ES-I3 (cell line): ENCODE results near the gene ZNF264.
"Not testable (repeated sequence)": the region's sequence is repeated elsewhere in the genome, so short reads cannot be mapped to it uniquely, and the experiment has no call there.

Source experiments
- H3K36me3 ChIP-seq: 2 replicates; pipeline ENCODE4 v1.6.1; 2013; ENCODE audit warnings: mild to moderate bottlenecking, low read length, control low read depth, moderate library complexity; ENCODE audit not compliant: insufficient read depth
- H3K4me1 ChIP-seq: 2 replicates; pipeline ENCODE4 v1.6.1; 2013; ENCODE audit warnings: mild to moderate bottlenecking, control low read depth, low read length; ENCODE audit not compliant: insufficient read depth
- H3K9ac ChIP-seq: 2 replicates; pipeline ENCODE4 v1.6.1; 2013; ENCODE audit warnings: low read depth, mild to moderate bottlenecking, low read length, moderate library complexity
- H3K9me3 ChIP-seq: 2 replicates; pipeline ENCODE4 v1.6.1; 2013; ENCODE audit warnings: mild to moderate bottlenecking, low read length, moderate library complexity; ENCODE audit not compliant: control insufficient read depth, insufficient read depth

ZNF264 gene

GRCh38 chr19:57191141-57192076 lies at the start of gene ZNF264:
Gene ZNF264 (plus strand): TSS chr19:57191500. CDS start chr19:57191914, 414 bp downstream.
- Histone ChIP-seq H3K4me1 (no peaks in the 10 kb centered on the region), H3K9ac (peak within 1 kb of the TSS; percentile 91), H3K36me3 (peaks cover 14% of the 10 kb centered on the region; the same call in 1 of the 2 replicates), H3K9me3 (no peaks in the 10 kb centered on the region)

GRCh38 chr19:57141699-57142098 lies 49.6 kb upstream of the ZNF264 start:
- no peaks in the 10 kb centered on the region for H3K9me3 ChIP-seq
- H3K36me3 ChIP-seq: no peaks in the 10 kb centered on the region
- H3K9ac ChIP-seq: no peak overlapping the region
- no peaks in the 10 kb centered on the region for H3K4me1 ChIP-seq

- Histone ChIP-seq H3K36me3 (no peaks in the 10 kb centered on the region), H3K9ac (no peak overlapping the region), H3K4me1 (no peaks in the 10 kb centered on the region), H3K9me3 (no peaks in the 10 kb centered on the region)
Observed at GRCh38 chr19:57152921-57153320, 38.4 kb upstream of the ZNF264 start.

- Histone ChIP-seq H3K9ac (no peak overlapping the region), H3K4me1 (no peaks in the 10 kb centered on the region), H3K9me3 (no peaks in the 10 kb centered on the region), H3K36me3 (no peaks in the 10 kb centered on the region)
Observed at GRCh38 chr19:57161985-57162539, 29.2 kb upstream of the ZNF264 start.

GRCh38 chr19:57165846-57166245 lies 25.5 kb upstream of the ZNF264 start:
- no peak overlapping the region for H3K9ac ChIP-seq
- H3K4me1 ChIP-seq: no peaks in the 10 kb centered on the region
- no peaks in the 10 kb centered on the region for H3K9me3 ChIP-seq
- H3K36me3 ChIP-seq: no peaks in the 10 kb centered on the region

- H3K36me3 ChIP-seq: no peaks in the 10 kb centered on the region
- H3K4me1 ChIP-seq: no peaks in the 10 kb centered on the region
- no peaks in the 10 kb centered on the region for H3K9me3 ChIP-seq
- no peak within 1 kb of the TSS for H3K9ac ChIP-seq
Observed at GRCh38 chr19:57167385-57167784, 23.9 kb upstream of the ZNF264 start, which contains the start of gene DUXA. Gene DUXA (minus strand): TSS chr19:57167485. CDS start chr19:57167443, 42 bp downstream.

GRCh38 chr19:57171551-57172081 lies 19.7 kb upstream of the ZNF264 start:
- no peaks in the 10 kb centered on the region for H3K9me3 ChIP-seq
- no peaks in the 10 kb centered on the region for H3K36me3 ChIP-seq
- no peaks in the 10 kb centered on the region for H3K4me1 ChIP-seq
- peak overlapping the region; percentile 49; the same call in 1 of the 2 replicates for H3K9ac ChIP-seq

- Histone ChIP-seq H3K4me1 (no peaks in the 10 kb centered on the region), H3K9ac (no peak overlapping the region), H3K36me3 (peaks cover 14% of the 10 kb centered on the region; the same call in 1 of the 2 replicates), H3K9me3 (no peaks in the 10 kb centered on the region)
Observed at GRCh38 chr19:57190301-57190700, 999 bp upstream of the ZNF264 start.

- peaks cover 14% of the 10 kb centered on the region; the same call in 1 of the 2 replicates for H3K36me3 ChIP-seq
Observed at GRCh38 chr19:57192077-57192420, 749 bp downstream of the ZNF264 start.

GRCh38 chr19:57192993-57193392 lies 1.7 kb downstream of the ZNF264 start:
- Histone ChIP-seq H3K36me3 (peaks cover 14% of the 10 kb centered on the region; the same call in 1 of the 2 replicates), H3K4me1 (no peaks in the 10 kb centered on the region), H3K9me3 (no peaks in the 10 kb centered on the region), H3K9ac (no peak overlapping the region)

More at GRCh38 chr19:57192077-57192420, 749 bp downstream of the ZNF264 start:
- Histone ChIP-seq H3K4me1 (no peaks in the 10 kb centered on the region), H3K9me3 (no peaks in the 10 kb centered on the region), H3K9ac (peak overlapping the region; percentile 91)

- H3K36me3 ChIP-seq: peaks cover 14% of the 10 kb centered on the region; the same call in 1 of the 2 replicates
- not testable (repeated sequence) for H3K4me1 ChIP-seq, H3K9me3 ChIP-seq, H3K9ac ChIP-seq
Observed at GRCh38 chr19:57197874-57198273, 6.6 kb downstream of the ZNF264 start.

- H3K4me1 ChIP-seq: no peaks in the 10 kb centered on the region
- no peaks in the 10 kb centered on the region for H3K9me3 ChIP-seq
- H3K36me3 ChIP-seq: peaks cover 4% of the 10 kb centered on the region
- H3K9ac ChIP-seq: no peak overlapping the region
Observed at GRCh38 chr19:57202160-57202559, 10.9 kb downstream of the ZNF264 start.

- no peaks in the 10 kb centered on the region for H3K4me1 ChIP-seq
- no peak overlapping the region for H3K9ac ChIP-seq
- peaks cover 23% of the 10 kb centered on the region for H3K36me3 ChIP-seq
- H3K9me3 ChIP-seq: no peaks in the 10 kb centered on the region
Observed at GRCh38 chr19:57210381-57210780, 19.1 kb downstream of the ZNF264 start.

GRCh38 chr19:57212109-57212508 lies 20.8 kb downstream of the ZNF264 start:
- H3K36me3 ChIP-seq: peaks cover 19% of the 10 kb centered on the region
- no peaks in the 10 kb centered on the region for H3K9me3 ChIP-seq
- H3K9ac ChIP-seq: no peak overlapping the region

More at GRCh38 chr19:57212109-57212508, 20.8 kb downstream of the ZNF264 start:
- no peaks in the 10 kb centered on the region for H3K4me1 ChIP-seq
